MM.1S (cell line): Measurements from ENCODE around the gene ATP6V0A1.

Experiments used
- EZH2 ChIP-seq: fragments of 300-600 bp; sonication (generic); optimal IDR thresholded peaks from 2 replicates; pipeline ENCODE3; 2017; ENCODE audit warnings: low read depth, mild to moderate bottlenecking, antibody characterized with exemption, low read length, mixed read lengths
- TF ChIP-seq, protein P1 (sequence below): fragments of 300-600 bp; sonication (generic); IDR thresholded peaks from 2 replicates; pipeline ENCODE4 v1.5.1; 2016; ENCODE audit warnings: antibody characterized with exemption, low read length, mixed read lengths

DNA sequence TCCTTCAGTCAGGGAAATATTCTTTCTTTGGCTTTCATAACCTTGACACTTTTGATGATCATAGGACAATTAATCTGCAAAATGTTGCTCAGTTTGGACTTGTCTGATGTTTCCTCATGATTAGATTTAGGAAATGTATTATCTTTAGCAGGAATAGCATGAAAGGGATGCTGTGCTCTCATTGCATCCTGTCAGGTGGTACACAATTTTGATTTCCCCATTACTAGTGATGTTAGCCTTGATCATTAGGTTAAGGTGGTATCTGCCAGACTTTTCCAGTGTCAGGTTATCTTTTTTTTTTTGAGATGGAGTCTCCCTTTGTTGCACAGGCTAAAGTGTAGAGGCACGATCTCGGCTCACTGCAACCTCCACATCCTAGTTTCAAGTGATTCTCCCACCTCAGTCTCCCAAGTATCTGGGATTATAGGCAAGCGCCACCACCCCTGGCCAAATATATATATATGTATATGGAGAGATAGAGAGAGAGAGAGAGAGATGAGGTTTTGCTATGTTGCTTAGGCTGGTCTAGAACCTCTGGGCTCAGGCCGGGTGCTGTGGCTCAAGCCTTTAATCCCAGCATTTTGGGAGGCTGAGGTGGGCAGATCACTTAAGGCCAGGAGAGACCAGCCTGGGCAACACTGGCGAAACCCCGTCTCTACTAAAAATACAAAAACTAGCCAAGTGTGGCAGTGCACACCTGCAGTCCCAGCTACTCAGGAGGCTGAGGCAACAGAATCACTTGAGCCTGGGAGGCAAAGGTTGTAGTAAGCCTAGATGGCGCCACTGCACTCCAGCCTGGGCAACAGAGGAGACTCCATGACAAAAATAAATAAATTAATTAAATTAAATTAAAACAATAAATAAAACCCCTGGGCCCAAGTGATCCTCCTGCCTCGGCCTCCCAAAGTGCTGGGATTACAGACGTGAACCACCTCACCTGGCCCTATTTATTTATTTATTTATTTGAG is 19.8 kb upstream of the ATP6V0A1 start:
- TF ChIP-seq, protein P1, sequence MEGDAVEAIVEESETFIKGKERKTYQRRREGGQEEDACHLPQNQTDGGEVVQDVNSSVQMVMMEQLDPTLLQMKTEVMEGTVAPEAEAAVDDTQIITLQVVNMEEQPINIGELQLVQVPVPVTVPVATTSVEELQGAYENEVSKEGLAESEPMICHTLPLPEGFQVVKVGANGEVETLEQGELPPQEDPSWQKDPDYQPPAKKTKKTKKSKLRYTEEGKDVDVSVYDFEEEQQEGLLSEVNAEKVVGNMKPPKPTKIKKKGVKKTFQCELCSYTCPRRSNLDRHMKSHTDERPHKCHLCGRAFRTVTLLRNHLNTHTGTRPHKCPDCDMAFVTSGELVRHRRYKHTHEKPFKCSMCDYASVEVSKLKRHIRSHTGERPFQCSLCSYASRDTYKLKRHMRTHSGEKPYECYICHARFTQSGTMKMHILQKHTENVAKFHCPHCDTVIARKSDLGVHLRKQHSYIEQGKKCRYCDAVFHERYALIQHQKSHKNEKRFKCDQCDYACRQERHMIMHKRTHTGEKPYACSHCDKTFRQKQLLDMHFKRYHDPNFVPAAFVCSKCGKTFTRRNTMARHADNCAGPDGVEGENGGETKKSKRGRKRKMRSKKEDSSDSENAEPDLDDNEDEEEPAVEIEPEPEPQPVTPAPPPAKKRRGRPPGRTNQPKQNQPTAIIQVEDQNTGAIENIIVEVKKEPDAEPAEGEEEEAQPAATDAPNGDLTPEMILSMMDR = peak; percentile 25
- TF ChIP-seq EZH2 = no peak
